ENCODE results near the gene STAG1. TPM values are rescaled to one million over a fixed set of nuclear protein-coding genes. Genes with fewer than 3 reads are reported as not detected.
"Not testable (repeated sequence)": the region's sequence is repeated elsewhere in the genome, so short reads cannot be mapped to it uniquely, and the experiment has no call there.

The STAG1 gene
- polyA plus RNA-seq, 1 donor from 2014 or later, result 30.8 TPM

DNA sequence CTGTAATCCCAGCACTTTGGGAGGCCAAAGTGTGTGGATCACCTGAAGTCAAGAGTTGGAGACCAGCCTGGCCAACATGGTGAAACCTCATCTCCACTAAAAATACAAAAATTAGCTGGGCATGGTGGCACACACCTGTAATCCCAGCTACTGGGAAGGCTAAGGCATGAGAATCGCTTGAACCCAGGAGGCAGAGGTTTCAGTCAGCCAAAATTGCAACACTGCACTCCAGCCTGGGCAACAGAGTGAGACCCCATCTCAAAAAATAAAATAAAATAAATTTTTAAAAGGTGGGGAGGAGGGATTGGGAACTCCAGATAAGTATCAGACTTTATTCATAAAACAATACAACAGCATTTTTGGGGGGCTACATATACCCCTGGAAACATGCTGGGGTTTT lies 42.4 kb downstream of the STAG1 start:
- not testable (repeated sequence) for H3K9me2 ChIP-seq (ENCODE audit: insufficient read depth, low read length); H3K4me3 ChIP-seq (ENCODE audit: low read length); H3K9ac ChIP-seq (ENCODE audit: low read length); H3K9me3 ChIP-seq (ENCODE audit: low read length); H3K4me2 ChIP-seq (ENCODE audit: low read length); H4K20me1 ChIP-seq (ENCODE audit: insufficient read depth); H3F3A ChIP-seq (ENCODE audit: insufficient read depth, low read length, poor library complexity, severe bottlenecking); H3K36me3 ChIP-seq (ENCODE audit: insufficient read depth, low read length); H3K27me3 ChIP-seq (ENCODE audit: insufficient read depth, low read depth, low read length); H2AFZ ChIP-seq (ENCODE audit: low read depth, low read length); H3K27ac ChIP-seq (ENCODE audit: low read length)
- peaks cover 56% of the 10 kb centered on the region for H3K79me2 ChIP-seq (replicated peaks; ENCODE audit: insufficient read depth, low read length)

GRCh38 chr3:136708333-136708985 lies 43.7 kb downstream of the STAG1 start:
- Histone ChIP-seq H3K9ac (ENCODE audit: low read length) (no peak overlapping the region), H3K4me2 (ENCODE audit: low read length) (no peak overlapping the region), H3K79me2 (replicated peaks; ENCODE audit: insufficient read depth, low read length) (peaks cover 58% of the 10 kb centered on the region), H3K27me3 (ENCODE audit: insufficient read depth, low read depth, low read length) (no peaks in the 10 kb centered on the region), H3K4me3 (ENCODE audit: low read length) (no peak overlapping the region), H3K27ac (ENCODE audit: low read length) (no peak overlapping the region), H3K36me3 (ENCODE audit: insufficient read depth, low read length) (no peaks in the 10 kb centered on the region), H4K20me1 (ENCODE audit: insufficient read depth) (no peaks in the 10 kb centered on the region), H3K9me3 (ENCODE audit: low read length) (no peaks in the 10 kb centered on the region), H3F3A (ENCODE audit: insufficient read depth, low read length, poor library complexity, severe bottlenecking) (no peaks in the 10 kb centered on the region), H3K9me2 (ENCODE audit: insufficient read depth, low read length) (no peaks in the 10 kb centered on the region), H2AFZ (ENCODE audit: low read depth, low read length) (no peak overlapping the region)
- no peak for TF ChIP-seq RAD21 (conservative IDR thresholded peaks at IDR 0.05)
- no peak for TF ChIP-seq REST (IDR thresholded peaks at IDR 0.05; ENCODE audit: borderline replicate concordance)
- TF ChIP-seq POLR2AphosphoS5 (IDR thresholded peaks at IDR 0.05), result no peak
- TF ChIP-seq EP300 (conservative IDR thresholded peaks at IDR 0.05; ENCODE audit: poor library complexity, severe bottlenecking), result no peak
- TF ChIP-seq TAF1 (IDR thresholded peaks at IDR 0.05; ENCODE audit: low read depth), result no peak
- no peak for TF ChIP-seq MXI1 (conservative IDR thresholded peaks at IDR 0.05; ENCODE audit: poor library complexity, severe bottlenecking)
- no peak for TF ChIP-seq EZH2 (IDR thresholded peaks at IDR 0.05; ENCODE audit: borderline replicate concordance, insufficient read depth, low read length, poor library complexity, severe bottlenecking)
- no peak for TF ChIP-seq CTCF (IDR thresholded peaks at IDR 0.05; ENCODE audit: poor library complexity, severe bottlenecking)
- TF ChIP-seq SMC3 (conservative IDR thresholded peaks at IDR 0.05; ENCODE audit: poor library complexity), result no peak

- H4K20me1 ChIP-seq (ENCODE audit: insufficient read depth), result no peaks in the 10 kb centered on the region
- H3K4me3 ChIP-seq (ENCODE audit: low read length), result no peak overlapping the region
- H2AFZ ChIP-seq (ENCODE audit: low read depth, low read length), result no peak overlapping the region
- peaks cover 55% of the 10 kb centered on the region for H3K79me2 ChIP-seq (replicated peaks; ENCODE audit: insufficient read depth, low read length)
- H3K4me2 ChIP-seq (ENCODE audit: low read length), result no peak overlapping the region
- no peaks in the 10 kb centered on the region for H3K9me3 ChIP-seq (ENCODE audit: low read length)
- no peaks in the 10 kb centered on the region for H3K36me3 ChIP-seq (ENCODE audit: insufficient read depth, low read length)
- H3F3A ChIP-seq (ENCODE audit: insufficient read depth, low read length, poor library complexity, severe bottlenecking), result no peaks in the 10 kb centered on the region
- H3K9me2 ChIP-seq (ENCODE audit: insufficient read depth, low read length), result no peaks in the 10 kb centered on the region
- H3K27ac ChIP-seq (ENCODE audit: low read length), result no peak overlapping the region
- H3K9ac ChIP-seq (ENCODE audit: low read length), result no peak overlapping the region
- no peaks in the 10 kb centered on the region for H3K27me3 ChIP-seq (ENCODE audit: insufficient read depth, low read depth, low read length)
- TF ChIP-seq CTCF (IDR thresholded peaks at IDR 0.05; ENCODE audit: poor library complexity, severe bottlenecking), result no peak
- TF ChIP-seq SMC3 (conservative IDR thresholded peaks at IDR 0.05; ENCODE audit: poor library complexity), result no peak
- TF ChIP-seq REST (IDR thresholded peaks at IDR 0.05; ENCODE audit: borderline replicate concordance), result no peak
- TF ChIP-seq EP300 (conservative IDR thresholded peaks at IDR 0.05; ENCODE audit: poor library complexity, severe bottlenecking), result no peak
- TF ChIP-seq EZH2 (IDR thresholded peaks at IDR 0.05; ENCODE audit: borderline replicate concordance, insufficient read depth, low read length, poor library complexity, severe bottlenecking), result no peak
- no peak for TF ChIP-seq RAD21 (conservative IDR thresholded peaks at IDR 0.05)
- TF ChIP-seq MXI1 (conservative IDR thresholded peaks at IDR 0.05; ENCODE audit: poor library complexity, severe bottlenecking), result no peak
- TF ChIP-seq TAF1 (IDR thresholded peaks at IDR 0.05; ENCODE audit: low read depth), result no peak
- TF ChIP-seq POLR2AphosphoS5 (IDR thresholded peaks at IDR 0.05), result no peak
Observed at GRCh38 chr3:136703429-136703828, 48.7 kb downstream of the STAG1 start.

All from neural cell (in vitro differentiated cells).